ENCODE results near the gene KLK2.

Gene KLK2

DNA sequence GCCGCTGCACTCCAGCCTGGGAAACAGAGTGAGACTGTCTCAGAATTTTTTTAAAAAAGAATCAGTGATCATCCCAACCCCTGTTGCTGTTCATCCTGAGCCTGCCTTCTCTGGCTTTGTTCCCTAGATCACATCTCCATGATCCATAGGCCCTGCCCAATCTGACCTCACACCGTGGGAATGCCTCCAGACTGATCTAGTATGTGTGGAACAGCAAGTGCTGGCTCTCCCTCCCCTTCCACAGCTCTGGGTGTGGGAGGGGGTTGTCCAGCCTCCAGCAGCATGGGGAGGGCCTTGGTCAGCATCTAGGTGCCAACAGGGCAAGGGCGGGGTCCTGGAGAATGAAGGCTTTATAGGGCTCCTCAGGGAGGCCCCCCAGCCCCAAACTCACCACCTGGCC, at the start of gene KLK2:
Gene KLK2 (plus strand): TSS at position 384 of the 400 bp plus-strand sequence. CDS start 35 bp downstream, outside the sequence.
- DNase-seq (ENCODE audit: low read depth in 2 of 2): no peak

DNA sequence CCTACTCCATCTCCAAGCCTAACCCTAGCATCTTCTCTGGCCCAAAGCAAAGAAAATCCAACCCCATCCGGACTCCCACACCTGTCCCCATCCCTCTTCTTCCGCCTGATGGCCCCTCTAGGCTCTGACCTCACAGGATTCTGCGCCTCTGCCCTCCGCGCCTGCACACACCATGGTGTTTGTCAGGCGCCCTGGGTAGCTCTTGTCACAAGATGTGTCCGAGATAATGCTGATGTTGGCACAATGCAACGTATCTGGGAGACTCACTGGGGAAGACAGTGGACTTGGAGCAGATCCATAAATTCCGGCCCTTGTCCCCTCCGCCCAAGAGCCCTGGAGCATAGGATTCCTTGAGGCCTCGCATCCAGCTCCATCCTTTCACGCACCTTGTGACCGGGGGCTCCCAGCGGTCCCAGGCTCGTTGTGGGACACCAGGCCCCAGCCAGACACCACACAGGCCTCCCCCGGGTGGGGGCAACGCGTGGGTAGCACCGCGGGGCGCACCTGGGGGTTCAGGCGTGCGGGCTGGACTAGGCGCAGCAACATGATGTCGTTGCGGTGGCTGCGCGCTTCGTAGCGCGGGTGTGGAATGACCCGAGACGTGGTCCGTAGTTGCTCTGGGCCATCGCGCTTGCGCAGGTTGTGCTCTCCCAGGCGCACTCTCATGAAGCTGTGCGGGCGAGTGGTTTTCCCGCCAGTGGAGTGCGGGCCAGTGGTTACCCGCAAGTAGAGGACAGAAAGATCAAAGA, 46.6 kb upstream of the KLK2 start:
- DNase-seq (ENCODE audit: low read depth in 2 of 2): no peak

DNA sequence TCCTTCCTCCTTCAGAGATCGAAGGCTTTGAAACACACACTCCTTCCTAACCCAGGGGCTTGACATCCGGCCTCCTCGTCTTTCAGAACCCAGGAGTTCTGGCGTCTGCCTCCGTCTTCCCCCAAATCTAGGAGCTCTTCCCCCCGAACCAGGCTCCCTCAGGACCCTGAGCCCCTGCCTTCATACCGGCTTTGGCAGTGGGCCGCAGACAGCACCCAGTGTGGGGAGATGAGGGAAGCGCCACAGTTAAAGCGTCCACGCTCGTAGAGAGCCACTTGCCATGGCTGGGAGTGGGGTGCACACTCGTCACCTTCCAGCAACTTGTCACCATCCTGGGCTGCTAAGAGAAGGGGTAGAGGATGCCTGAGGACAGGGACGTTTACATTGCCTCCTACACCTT, 45.8 kb upstream of the KLK2 start:
- no peak for DNase-seq (ENCODE audit: low read depth in 2 of 2)

DNA sequence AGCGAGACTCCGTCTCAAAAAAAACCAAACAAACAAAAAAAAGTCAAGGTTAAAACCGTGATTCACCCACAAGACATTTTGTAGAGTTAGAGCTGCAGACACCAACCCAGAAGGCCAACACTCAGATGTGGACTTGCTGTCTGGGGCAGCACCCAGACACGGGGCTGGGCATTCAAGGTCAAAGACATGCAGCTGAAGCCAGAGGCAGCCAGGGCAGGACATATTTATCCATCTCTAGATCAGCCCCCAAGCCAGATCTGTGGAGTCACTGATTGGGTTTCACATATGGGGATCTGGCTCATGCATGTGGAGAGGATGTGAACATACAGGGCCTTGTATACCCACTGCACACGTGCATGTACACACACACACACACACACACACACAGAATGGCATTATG, 43.4 kb upstream of the KLK2 start:
- no peak for DNase-seq (ENCODE audit: low read depth in 2 of 2)

DNA sequence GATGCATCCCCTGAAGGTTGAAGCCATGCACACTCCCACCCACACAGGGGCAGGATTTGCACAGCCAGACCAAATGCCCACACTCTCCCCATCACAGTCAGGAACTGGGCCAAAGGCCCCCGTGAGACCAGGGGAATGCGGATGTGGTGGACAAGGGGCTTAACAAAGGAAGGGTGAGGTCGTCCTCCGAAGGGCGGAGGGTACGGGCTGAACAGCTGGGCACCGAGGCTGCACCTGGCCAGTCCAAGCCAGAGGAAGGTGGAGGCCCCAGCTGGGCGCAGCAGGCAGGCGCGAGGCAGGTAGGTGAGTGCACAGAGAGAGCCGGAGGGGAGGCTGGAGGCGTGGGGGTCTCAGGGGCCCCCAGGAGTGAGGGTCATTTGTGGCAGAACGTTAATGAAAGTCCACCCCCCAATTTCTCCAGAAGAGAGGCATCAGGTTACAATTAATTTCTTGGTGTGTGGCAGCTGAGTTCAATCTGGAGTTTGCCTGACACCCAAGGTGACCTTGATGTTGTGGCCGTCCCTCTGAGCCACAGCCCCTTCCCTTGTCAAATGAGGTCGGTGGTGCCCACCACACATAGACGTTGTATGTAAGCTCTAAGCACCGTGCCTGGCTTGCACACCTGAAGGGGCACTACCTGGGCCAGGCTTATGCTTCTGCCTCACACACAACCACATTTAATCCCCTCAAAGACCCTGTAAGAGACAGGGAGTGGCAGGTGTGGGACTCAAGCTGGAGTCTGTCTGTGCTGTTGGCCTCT, 42.8 kb upstream of the KLK2 start:
- DNase-seq (ENCODE audit: low read depth in 2 of 2): no peak

DNA sequence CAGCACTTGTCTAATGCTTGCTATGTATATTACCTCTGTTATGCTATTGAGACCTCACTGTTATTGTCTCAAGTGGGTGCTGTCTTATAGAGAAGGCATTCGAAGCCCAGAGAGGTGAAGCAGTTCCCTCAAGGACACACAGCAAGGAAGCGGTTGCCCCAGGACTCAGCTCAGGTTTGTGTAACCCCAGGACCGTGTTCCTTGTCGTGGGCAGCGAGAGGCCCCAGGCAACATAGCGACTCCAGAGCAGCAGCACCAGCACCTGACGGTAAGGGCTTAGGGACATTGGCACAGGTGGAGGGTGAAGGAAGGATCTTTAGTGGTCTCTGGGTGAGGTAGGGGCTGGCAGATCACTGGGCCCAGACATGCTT, 42.2 kb upstream of the KLK2 start:
- DNase-seq (ENCODE audit: low read depth in 2 of 2): no peak

DNA sequence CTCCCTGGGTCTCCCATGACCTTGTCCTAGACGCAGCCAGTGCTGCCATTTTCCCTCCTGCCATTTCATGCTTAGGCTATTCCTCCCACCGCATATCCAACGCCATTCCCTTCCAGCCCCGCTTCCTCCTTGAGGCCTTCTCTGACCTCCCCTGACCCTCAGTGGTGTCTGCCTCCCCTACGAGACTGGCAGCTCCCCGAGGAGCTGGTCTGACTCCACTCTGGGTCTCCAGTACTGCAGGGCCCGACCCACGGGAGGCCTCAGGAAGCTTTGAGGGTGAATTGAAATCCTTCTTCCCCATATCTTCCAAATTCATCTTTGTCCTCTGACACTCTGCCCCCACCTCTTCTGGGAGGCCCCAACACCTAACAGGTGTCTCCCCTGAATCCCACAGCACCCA, 40.6 kb upstream of the KLK2 start:
- DNase-seq (ENCODE audit: low read depth in 2 of 2): no peak

DNA sequence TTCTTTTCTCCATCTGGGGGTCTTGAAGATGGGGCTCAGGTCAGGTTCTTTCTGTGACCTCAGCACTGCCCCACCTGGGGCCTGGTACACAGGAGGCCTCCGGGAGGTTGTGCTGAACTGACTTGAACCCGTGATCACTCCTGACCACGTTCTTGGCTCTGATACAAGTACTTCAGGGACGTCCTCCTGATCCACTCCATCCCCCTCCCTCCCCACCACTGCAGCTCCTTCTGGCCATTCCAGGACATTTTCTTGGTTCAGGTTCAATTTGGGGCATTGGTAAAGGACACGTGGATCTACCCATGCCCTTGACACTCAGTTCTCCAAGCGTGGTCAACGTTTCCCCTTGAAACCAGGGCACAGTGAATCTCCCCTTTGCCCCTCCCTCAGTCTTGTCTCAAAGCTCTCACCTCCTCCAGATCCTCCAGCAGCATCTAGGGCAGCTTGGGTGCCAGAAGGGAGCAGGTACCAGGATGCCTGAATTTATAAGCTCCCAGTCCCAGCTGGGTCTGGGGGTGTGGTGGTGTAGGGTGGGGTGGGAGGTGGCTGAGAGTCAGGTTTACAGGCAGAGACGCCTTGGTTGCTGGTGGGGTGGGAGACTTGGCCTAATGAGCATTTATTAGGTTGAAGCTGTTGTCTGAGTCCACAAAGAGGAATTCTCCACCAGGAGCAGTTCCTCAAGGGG, 40.0 kb upstream of the KLK2 start, which contains the start of gene KLK15:
Gene KLK15 (minus strand): TSS at position 458 of the 685 bp plus-strand sequence. CDS start 2,082 bp downstream, outside the sequence.
- DNase-seq (ENCODE audit: low read depth in 2 of 2): no peak

DNA sequence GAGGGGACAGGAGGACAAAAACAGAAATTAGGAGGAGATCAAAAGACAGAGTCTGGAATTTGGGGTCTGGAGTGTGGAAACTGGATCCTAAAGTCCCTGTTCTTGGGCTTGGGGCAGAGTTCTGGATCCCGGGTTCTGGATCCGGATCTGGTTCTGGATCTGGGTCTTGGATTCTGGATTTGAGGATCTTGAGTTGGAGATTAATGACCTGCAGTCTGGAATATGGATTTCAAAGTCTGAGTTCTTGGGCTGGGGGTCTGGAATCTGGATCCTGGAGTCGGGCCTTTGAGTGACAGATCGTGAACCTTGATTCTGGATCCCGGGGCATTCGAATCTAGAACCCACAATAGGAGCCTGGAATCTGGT, 39.5 kb upstream of the KLK2 start:
- DNase-seq (ENCODE audit: low read depth in 2 of 2): no peak

DNA sequence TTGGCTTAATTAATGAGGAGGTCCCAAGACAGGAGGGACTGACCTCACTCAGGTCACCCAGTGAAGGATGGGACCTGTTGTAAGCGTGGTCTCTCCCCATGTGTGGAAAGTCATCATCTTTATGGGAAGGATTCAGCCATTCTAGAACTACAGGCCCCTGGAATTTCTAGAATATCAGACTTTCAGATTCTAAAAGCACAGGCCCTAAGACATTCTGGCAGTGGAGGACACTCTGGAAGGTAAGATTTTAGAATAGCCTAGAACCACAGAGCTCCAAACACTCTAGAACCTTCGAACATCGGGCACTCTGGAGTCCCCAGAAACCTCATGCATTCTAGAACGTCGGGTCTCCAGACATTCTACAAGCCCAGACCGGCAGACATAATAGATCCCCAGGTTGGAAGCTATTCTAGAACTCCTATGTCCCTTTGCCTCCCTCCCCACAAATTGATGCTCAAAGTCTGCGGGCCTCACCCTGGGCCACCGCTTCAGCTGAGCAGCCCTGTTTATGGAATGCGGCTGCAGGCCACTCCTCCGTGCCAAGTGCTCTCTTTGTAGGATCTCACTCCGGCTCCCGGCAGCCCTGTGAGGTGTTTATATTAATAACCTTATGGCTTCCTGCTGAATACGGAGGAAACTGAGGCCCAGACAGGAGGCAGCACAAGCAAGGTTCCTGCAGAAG, 38.0 kb upstream of the KLK2 start:
- no peak for DNase-seq (ENCODE audit: low read depth in 2 of 2)

DNA sequence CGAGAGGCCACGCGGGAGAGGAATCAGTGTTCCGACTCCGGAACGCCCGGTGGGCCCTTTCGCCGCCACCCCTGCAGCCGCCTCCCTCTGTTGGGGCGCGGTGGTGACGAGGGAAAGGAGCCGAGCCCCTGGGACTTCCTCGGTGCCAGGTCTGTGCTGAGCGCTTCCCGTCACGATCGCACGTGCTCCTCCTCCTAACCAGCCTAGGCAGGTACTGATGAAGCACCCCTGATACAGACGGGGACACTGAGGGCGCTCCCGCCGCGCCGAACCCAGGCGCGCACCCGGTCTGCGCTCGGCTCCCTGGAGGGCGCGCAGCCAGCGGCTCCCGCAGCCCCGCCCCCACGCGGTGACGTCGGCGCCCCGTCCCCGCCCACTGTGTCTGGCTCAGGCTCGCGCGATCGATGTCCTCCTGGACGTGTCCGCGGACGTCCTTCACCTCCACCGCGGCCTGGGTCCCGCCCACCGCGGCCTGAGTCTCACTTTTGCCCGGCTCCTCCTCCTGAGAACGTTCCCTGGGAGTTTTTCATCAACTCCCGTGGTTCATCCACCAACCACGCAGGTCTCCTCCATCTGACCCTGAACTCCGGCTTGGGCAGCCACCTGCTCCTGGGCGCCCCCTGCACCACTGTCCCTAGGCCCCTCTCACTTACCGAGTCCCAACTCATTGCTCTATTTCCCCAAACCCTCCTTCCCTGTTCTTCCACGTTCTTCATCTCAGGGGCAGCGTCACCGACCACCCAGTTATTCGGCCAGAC, 37.3 kb upstream of the KLK2 start:
- DNase-seq (ENCODE audit: low read depth in 2 of 2): peak in 1 of 2 donors; percentile 43

DNA sequence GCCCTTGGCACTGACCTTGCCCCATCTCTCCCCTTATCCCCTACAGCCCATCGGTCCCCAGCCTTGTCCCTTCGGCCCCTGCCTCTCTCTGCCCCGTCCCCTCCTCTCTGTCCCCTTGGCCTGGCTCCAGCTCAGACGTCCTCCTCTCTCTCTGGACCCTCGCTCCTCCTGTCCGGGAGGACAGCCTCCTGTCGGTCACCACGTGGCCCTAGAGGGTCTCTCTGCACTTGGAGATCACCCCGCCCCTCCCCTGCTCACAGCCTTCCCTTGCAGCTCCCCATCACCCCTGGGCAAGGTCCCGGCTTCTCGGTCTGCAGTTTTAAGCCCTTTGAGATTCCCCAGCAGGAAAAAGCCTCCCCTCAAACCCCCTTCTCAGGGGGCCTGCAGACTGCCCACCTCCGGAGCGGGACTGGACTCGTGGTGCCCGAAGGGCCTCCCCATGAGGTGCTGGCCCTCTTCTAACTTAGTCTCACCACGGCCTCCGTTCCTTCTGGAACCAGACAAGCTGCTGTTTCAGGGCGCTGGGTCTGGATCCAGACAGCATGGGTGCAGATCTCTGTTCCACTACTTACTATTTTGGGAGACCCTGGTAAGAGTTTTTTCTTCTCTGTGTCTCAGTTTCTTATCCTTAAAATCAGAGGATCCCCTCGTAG, 36.6 kb upstream of the KLK2 start:
- DNase-seq (ENCODE audit: low read depth in 2 of 2): no peak

DNA sequence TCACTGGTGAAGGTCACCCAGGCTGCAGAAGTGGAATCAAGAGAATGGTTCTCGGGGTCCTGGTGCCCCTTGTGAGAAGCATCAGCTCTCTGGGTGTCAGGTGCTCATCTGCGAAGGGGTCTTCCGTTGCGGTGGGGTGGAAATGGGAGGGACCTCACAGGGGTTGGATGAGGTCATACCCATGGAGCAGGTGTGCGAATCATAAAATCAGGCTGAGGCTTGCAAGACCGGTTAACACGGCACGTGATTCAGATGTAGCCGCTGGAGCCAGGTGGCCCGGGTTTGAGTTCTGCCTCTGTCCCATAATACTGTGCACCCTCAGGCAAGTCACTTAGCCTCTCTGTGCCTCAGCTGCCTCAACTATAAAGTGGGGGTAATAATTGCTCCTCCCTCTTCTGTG, 35.9 kb upstream of the KLK2 start:
- DNase-seq (ENCODE audit: low read depth in 2 of 2): no peak

DNA sequence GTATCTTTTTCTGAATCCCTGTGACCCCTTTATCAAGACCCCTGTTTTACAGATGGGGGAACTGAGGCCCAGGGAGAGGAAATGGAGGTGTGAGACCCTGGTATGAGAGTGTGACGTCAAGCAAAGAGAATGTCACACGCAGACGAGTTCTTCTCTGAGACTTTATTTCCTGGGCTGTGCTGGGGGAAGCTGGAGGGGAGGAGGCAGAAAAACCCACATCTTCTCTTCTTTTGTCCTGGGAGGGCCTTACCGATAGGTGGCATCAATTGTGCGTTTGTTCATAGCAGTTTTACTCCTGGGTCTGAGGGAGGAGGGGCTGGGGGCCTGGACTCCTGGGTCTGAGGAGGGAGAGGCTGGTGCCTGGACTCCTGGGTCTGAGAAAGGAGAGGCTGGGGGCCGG, 35.0 kb upstream of the KLK2 start:
- no peak for DNase-seq (ENCODE audit: low read depth in 2 of 2)

DNA sequence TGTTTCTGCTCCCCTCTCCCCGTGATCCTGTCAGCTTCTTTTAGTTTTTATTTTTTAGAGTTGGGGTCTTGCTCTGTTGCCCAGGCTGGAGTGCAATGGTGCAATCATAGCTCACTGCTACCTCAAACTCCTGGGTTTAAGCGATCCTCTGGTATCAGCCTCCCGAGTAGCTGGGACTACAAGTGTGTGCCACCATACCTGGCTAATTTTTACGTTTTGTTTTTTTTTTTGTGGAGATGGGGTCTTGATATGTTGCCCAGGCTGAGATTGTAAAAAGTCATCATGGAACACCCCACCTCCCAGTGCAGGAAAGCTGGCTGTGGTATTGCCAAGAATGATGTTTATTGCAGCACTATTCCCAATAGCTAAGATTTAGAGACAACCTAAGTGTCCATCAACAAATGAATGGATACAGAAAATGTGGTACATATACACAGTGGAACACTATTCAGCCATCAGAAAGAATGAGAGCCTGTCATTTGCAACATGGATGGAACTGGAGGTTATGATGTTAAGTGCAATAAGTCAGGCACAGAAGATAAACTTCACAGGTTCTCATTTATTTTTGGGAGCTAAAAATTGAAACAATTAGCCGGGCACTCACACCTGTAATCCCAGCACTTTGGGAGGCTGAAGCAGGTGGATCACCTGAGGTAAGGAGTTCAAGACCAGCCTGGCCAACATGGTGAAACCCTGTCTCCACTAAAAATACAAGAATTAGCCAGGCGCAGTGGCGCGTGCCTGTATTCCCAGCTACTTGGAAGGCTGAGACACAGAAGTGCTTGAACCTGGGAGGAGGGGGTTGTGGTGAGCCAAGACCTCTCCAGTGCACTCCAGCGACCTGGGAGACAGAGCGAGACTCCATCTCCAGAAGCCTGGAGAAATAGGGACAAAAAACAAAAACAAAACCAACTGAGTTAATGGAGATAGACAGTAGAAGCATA, 33.3 kb upstream of the KLK2 start:
- no peak for DNase-seq (ENCODE audit: low read depth in 2 of 2)

DNA sequence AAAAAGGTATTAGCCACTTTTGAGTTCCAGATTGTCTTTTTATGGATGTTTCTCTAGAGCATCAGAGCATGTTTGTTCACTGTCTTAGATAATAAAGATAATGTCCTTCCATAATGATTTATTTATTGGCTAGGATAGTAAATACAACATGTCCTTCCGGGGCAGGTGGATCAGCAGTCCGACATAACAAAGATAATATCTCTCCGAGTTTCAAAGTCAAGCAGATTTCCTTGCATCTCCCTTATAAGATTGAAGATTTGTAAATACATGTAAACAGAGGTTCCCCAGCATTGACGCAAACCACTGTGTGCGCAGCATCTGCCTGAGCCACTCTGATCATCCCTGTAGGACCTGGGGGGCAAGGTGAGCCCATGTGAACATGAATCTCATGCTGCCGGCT, 31.1 kb upstream of the KLK2 start:
- no peak for DNase-seq (ENCODE audit: low read depth in 2 of 2)

DNA sequence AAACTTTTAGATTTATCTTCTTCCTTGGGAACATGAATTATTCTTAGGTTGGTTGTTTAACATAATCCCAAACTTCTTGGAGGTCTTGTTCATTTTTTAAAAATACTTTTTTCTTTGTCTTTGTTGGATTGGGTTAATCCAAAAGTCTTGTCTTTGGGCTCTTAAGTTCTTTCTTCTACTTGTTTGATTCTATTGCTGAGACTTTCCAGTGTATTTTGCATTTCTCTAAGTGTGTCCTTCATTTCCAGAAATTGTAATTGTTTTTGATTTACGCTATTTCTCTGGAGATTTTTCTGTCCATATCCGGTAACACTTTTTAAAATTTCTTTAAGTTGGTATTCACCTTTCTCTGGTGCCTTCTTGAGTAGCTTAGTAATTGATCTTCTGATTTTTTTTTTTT, 30.0 kb upstream of the KLK2 start:
- DNase-seq (ENCODE audit: low read depth in 2 of 2): no peak

DNA sequence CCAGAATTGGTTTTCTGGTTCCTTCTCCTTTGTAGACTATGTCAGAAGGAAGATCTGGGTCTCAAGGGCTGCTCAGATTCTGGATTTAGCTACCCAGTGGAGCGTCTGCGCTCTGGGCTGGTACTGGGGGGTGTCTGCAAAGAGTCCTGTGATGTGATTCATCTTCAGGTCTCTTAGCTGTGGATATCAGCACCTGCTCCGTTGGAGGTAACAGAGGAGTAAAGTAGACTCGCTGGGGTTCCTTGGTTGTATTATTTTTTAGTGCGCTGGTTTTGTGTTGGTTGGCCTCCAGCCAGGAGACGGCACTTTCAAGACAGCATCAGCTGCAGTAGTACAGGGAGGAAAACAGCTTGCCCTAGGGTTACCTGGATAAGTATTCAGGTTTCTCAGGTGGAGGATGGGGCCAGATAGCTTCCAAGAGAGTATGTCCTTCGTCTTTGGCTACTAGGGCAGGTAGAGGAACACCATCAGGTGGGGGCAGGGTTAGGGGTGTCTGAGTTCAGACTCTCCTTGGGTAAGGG, 29.5 kb upstream of the KLK2 start:
- DNase-seq (ENCODE audit: low read depth in 2 of 2): no peak

DNA sequence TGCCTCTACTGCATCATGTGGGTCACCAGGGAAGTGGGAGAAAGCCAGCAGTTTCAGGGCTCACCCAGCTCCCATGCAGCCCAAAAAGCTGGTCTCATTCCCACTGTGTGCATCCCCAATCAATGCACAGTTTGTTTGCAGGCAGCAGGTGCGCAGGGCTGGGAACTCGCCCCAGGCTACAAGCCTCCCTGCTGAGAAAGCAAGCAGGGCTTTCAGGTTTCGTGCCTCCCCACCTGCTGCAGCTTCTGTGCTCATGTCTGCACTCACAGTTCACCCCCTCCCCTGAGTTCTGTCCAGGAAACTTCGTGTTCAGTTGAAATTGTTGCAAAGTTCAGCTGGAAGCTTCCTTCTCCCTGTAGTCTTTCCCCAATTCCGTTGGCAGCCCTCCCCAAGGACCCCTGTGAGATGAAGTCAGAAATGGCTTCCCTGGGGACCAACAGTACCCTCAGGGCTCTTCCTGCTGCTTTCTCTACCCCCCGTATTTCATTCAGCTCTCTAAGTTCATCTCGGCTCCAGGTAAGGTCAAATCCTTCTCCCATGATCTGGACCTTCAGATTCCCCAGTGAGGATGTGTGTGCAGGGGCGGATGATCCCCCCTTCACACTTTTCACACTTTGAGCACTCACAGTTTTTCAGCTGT, 28.8 kb upstream of the KLK2 start:
- no peak for DNase-seq (ENCODE audit: low read depth in 2 of 2)
